Endodermal cell (in vitro differentiated cells): ENCODE results near the gene EVL. TPM values are rescaled to one million over a fixed set of nuclear protein-coding genes. Genes with fewer than 3 reads are reported as not detected.

Experiments
- DNase-seq: peaks from one replicate; pipeline ENCODE4 v3.0.0-alpha.2; 2017
- H3K27ac ChIP-seq: 2 replicates; pipeline ENCODE4 v1.5.1; 2013; ENCODE audit warnings: mild to moderate bottlenecking, low read depth, low read length, moderate library complexity
- H3K27me3 ChIP-seq: 2 replicates; pipeline ENCODE4 v1.6.1; 2013; ENCODE audit warnings: mild to moderate bottlenecking, low read length, moderate library complexity; ENCODE audit not compliant: insufficient read depth, control insufficient read depth, poor library complexity, severe bottlenecking
- H3K36me3 ChIP-seq: 2 replicates; pipeline ENCODE4 v1.7.0; 2013; ENCODE audit warnings: mild to moderate bottlenecking, low read length, moderate library complexity; ENCODE audit not compliant: control insufficient read depth, insufficient read depth
- H3K4me1 ChIP-seq: one replicate; pipeline ENCODE4 v1.7.0; 2013; ENCODE audit warnings: low read length; ENCODE audit not compliant: control insufficient read depth, insufficient read depth
- H3K4me3 ChIP-seq: 2 replicates; pipeline ENCODE4 v1.5.1; 2013; ENCODE audit warnings: mild to moderate bottlenecking, low read length, moderate library complexity
- H3K9ac ChIP-seq: 2 replicates; pipeline ENCODE4 v1.6.1; 2013; ENCODE audit warnings: mild to moderate bottlenecking, low read length, moderate library complexity; ENCODE audit not compliant: poor library complexity, severe bottlenecking; ENCODE audit errors: extremely low read depth
- H3K9me3 ChIP-seq: 2 replicates; pipeline ENCODE4 v1.6.1; 2013; ENCODE audit warnings: mild to moderate bottlenecking, low read length, moderate library complexity; ENCODE audit not compliant: control insufficient read depth
- H3K27ac Mint-ChIP-seq: 2 replicates; pipeline ENCODE4 v1.8.0; 2020; ENCODE audit warnings: mixed read lengths
- H3K27me3 Mint-ChIP-seq: 2 replicates; pipeline ENCODE4 v1.8.0; 2021; ENCODE audit warnings: mild to moderate bottlenecking, mixed read lengths; ENCODE audit not compliant: insufficient read depth
- H3K36me3 Mint-ChIP-seq: 2 replicates; pipeline ENCODE4 v1.8.0; 2020; ENCODE audit warnings: low read depth, mixed read lengths
- H3K4me1 Mint-ChIP-seq: 2 replicates; pipeline ENCODE4 v1.8.0; 2020; ENCODE audit warnings: mixed read lengths
- H3K4me3 Mint-ChIP-seq: 2 replicates; pipeline ENCODE4 v1.8.0; 2020; ENCODE audit warnings: mild to moderate bottlenecking, moderate library complexity, mixed read lengths
- H3K9me3 Mint-ChIP-seq: 2 replicates; pipeline ENCODE4 v1.8.0; 2020; ENCODE audit warnings: mild to moderate bottlenecking, mixed read lengths
- WGBS, 2 experiments: methylation state at CpG; one replicate each; pipeline versions ENCODE4 v1.1.5 to v1.1.7; 2013; ENCODE audit warnings: missing lambda C conversion rate in 2 of 2, mixed read lengths in 1 of 2; ENCODE audit not compliant: insufficient coverage in 1 of 2, insufficient read length in 1 of 2; 5-methylcytosine and 5-hydroxymethylcytosine counted together
- total RNA-seq, 2 donors: library from RNA; stranded (reverse); fragmentation: NEBNext Ultra II Directional in 1 of 2; extraction: Animal tissue kit (Norgen Biotek cat#: 25700) in 1 of 2; gene quantifications; 2 replicates in 1 of 2; 3 replicates in 1 of 2; pipeline ENCODE4 v1.2.1, GENCODE V29; 2021
- TF ChIP-seq, protein P1 (sequence below): fragments of 200-600 bp; sonication (generic); conservative IDR thresholded peaks from 2 replicates; pipeline ENCODE4 v1.5.0; 2021; ENCODE audit warnings: antibody characterized with exemption, mild to moderate bottlenecking

EVL gene
- total RNA-seq, 2 donors from 2014 or later = 61.1 to 71.3 TPM

DNA sequence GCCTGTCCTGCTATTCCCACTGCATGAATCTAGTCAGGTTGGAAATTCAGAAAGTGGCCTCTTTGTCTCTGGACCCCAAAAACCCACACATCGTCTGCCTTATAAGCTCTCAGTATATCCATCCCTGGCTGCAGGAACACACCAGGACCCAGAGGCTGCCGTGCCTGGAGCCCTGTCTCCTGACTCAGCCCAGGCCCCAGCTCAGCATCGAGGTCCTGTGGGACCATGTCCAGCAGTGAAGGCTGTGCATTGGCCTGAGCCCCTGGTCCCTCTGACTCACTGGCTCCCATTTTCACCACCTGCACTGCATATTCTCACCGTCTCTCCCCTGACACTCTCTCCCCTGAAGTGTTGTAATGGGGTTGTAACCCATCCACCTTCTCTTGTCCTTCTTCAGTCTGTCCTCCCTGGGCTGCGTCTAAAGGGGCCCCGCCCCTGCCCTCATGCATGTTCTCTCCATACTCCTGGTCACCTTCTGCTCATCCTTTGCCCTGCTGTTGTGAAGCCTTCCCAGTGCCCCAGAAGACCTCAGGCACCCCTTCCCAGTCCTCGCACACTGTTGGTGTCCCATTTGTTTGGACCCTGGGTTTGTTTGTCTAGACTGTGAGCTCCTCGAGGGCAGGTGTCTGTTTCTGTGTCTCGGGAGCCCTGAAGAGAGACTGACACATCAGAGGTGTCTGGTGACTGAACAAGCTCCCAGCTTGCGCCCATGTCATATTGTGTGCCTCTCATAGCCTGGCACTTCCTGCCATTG lies 43.8 kb downstream of the EVL start:
- H3K36me3 Mint-ChIP-seq = no peaks in the 10 kb centered on the region

GRCh38 chr14:100109594-100109955 lies 44.4 kb downstream of the EVL start:
- Histone ChIP-seq H3K9ac (no peak overlapping the region), H3K4me1 (no peaks in the 10 kb centered on the region), H3K27me3 (no peaks in the 10 kb centered on the region), H3K9me3 (no peaks in the 10 kb centered on the region), H3K36me3 (no peaks in the 10 kb centered on the region), H3K27ac (no peak overlapping the region), H3K4me3 (no peak overlapping the region)
- no peak for DNase-seq
- no peak overlapping the region for H3K4me3 Mint-ChIP-seq
- H3K9me3 Mint-ChIP-seq = no peaks in the 10 kb centered on the region
- TF ChIP-seq, protein P1, sequence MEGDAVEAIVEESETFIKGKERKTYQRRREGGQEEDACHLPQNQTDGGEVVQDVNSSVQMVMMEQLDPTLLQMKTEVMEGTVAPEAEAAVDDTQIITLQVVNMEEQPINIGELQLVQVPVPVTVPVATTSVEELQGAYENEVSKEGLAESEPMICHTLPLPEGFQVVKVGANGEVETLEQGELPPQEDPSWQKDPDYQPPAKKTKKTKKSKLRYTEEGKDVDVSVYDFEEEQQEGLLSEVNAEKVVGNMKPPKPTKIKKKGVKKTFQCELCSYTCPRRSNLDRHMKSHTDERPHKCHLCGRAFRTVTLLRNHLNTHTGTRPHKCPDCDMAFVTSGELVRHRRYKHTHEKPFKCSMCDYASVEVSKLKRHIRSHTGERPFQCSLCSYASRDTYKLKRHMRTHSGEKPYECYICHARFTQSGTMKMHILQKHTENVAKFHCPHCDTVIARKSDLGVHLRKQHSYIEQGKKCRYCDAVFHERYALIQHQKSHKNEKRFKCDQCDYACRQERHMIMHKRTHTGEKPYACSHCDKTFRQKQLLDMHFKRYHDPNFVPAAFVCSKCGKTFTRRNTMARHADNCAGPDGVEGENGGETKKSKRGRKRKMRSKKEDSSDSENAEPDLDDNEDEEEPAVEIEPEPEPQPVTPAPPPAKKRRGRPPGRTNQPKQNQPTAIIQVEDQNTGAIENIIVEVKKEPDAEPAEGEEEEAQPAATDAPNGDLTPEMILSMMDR = no peak
- H3K27ac Mint-ChIP-seq = no peak overlapping the region
- H3K36me3 Mint-ChIP-seq = no peaks in the 10 kb centered on the region
- WGBS, 2 experiments = 92 to 97% methylated on average over 7 to 9 of the region's 9 CpGs
- H3K27me3 Mint-ChIP-seq = no peaks in the 10 kb centered on the region
- peaks cover 4% of the 10 kb centered on the region for H3K4me1 Mint-ChIP-seq

More for the DNA sequence above, 43.8 kb downstream of the EVL start:
- H3K9me3 Mint-ChIP-seq = no peaks in the 10 kb centered on the region
- 89 to 98% methylated on average over 8 to 10 of the region's 10 CpGs for WGBS, 2 experiments
- no peaks in the 10 kb centered on the region for H3K27me3 Mint-ChIP-seq
- Histone ChIP-seq H3K4me3 (no peak overlapping the region), H3K9ac (no peak overlapping the region), H3K4me1 (no peaks in the 10 kb centered on the region), H3K36me3 (no peaks in the 10 kb centered on the region), H3K9me3 (no peaks in the 10 kb centered on the region), H3K27ac (no peak overlapping the region), H3K27me3 (no peaks in the 10 kb centered on the region)
- H3K27ac Mint-ChIP-seq = peak overlapping the region; percentile 79
- no peak overlapping the region for H3K4me3 Mint-ChIP-seq
- TF ChIP-seq, protein P1 = no peak
- DNase-seq = no peak
- H3K4me1 Mint-ChIP-seq = peaks cover 4% of the 10 kb centered on the region

GRCh38 chr14:100110816-100111215 lies 45.6 kb downstream of the EVL start:
- no peak overlapping the region for H3K9ac ChIP-seq
- no peaks in the 10 kb centered on the region for H3K4me1 ChIP-seq
- Mint-ChIP-seq H3K9me3 (no peaks in the 10 kb centered on the region), H3K36me3 (no peaks in the 10 kb centered on the region), H3K27ac (no peak overlapping the region), H3K4me3 (no peak overlapping the region), H3K27me3 (no peaks in the 10 kb centered on the region), H3K4me1 (peaks cover 11% of the 10 kb centered on the region)
- TF ChIP-seq, protein P1 = no peak
- H3K9me3 ChIP-seq = no peaks in the 10 kb centered on the region
- H3K27ac ChIP-seq = no peak overlapping the region
- H3K4me3 ChIP-seq = no peak overlapping the region
- H3K36me3 ChIP-seq = no peaks in the 10 kb centered on the region
- WGBS, 2 experiments = 79 to 100% methylated on average over 1 to 6 of the region's 6 CpGs
- DNase-seq = no peak
- H3K27me3 ChIP-seq = no peaks in the 10 kb centered on the region
